SK-N-SH treated with all-trans-retinoic acid at 6 μM for 48 hours (cell line): ENCODE data around the gene AUTS2.

ENCODE experiments used
- ATAC-seq: fragments of 200-7000 bp; cut with Tn5 transposase; 3 replicates; pipeline ENCODE4 v1.9.1; 2020; ENCODE audit warnings: mild to moderate bottlenecking, moderate library complexity
- ARNTL ChIP-seq: fragments of 450-650 bp; formaldehyde crosslinking; IDR thresholded peaks from 2 replicates; pipeline ENCODE4 v1.5.0; 2020; ENCODE audit warnings: low read depth, mild to moderate bottlenecking, moderate library complexity, borderline replicate concordance
- BACH2 ChIP-seq: fragments of 250-450 bp; sonication (Bioruptor Pico); IDR thresholded peaks from 2 replicates; pipeline ENCODE4 v1.9.0; 2021; ENCODE audit warnings: mild to moderate bottlenecking, borderline replicate concordance
- CSDC2 ChIP-seq: fragments of 250-450 bp; sonication (Bioruptor Pico); IDR thresholded peaks from 2 replicates; pipeline ENCODE4 v1.5.0; 2020; ENCODE audit warnings: mild to moderate bottlenecking, moderate library complexity
- ESRRG ChIP-seq: fragments of 250-450 bp; sonication (Bioruptor Pico); IDR thresholded peaks from 2 replicates; pipeline ENCODE4 v1.6.1; 2021; ENCODE audit warnings: mild to moderate bottlenecking
- OSR1 ChIP-seq: fragments of 250-450 bp; sonication (Bioruptor Pico); IDR thresholded peaks from 2 replicates; pipeline ENCODE4 v1.8.0; 2022; ENCODE audit warnings: moderate library complexity, mild to moderate bottlenecking, inconsistent platforms
- POU6F1 ChIP-seq: fragments of 250-450 bp; sonication (Bioruptor Pico); IDR thresholded peaks from 2 replicates; pipeline ENCODE4 v1.8.0; 2021; ENCODE audit warnings: low read depth, mild to moderate bottlenecking, moderate library complexity, borderline replicate concordance
- PPARA ChIP-seq: fragments of 250-450 bp; sonication (Bioruptor Pico); IDR thresholded peaks from 2 replicates; pipeline ENCODE4 v1.5.0; 2020; ENCODE audit warnings: mild to moderate bottlenecking, borderline replicate concordance
- SNAI2 ChIP-seq: fragments of 250-450 bp; sonication (Bioruptor Pico); IDR thresholded peaks from 2 replicates; pipeline ENCODE4 v1.5.0; 2020; ENCODE audit warnings: mild to moderate bottlenecking, moderate library complexity
- TCF4 ChIP-seq: fragments of 250-450 bp; sonication (Bioruptor Pico); IDR thresholded peaks from 2 replicates; pipeline ENCODE4 v1.8.0; 2021; ENCODE audit warnings: mild to moderate bottlenecking, moderate library complexity, borderline replicate concordance
- TOX ChIP-seq: fragments of 250-450 bp; sonication (Bioruptor Pico); IDR thresholded peaks from 2 replicates; pipeline ENCODE4 v1.8.0; 2021; ENCODE audit warnings: mild to moderate bottlenecking, moderate library complexity, borderline replicate concordance
- ZC3H10 ChIP-seq: fragments of 250-450 bp; sonication (Bioruptor Pico); IDR thresholded peaks from 2 replicates; pipeline ENCODE4 v1.5.1; 2021; ENCODE audit warnings: mild to moderate bottlenecking, moderate library complexity
- ZFP30 ChIP-seq: fragments of 450-650 bp; formaldehyde crosslinking; IDR thresholded peaks from 2 replicates; pipeline ENCODE4 v1.5.0; 2022; ENCODE audit warnings: mild to moderate bottlenecking, moderate library complexity
- ZNF70 ChIP-seq: fragments of 450-650 bp; formaldehyde crosslinking; IDR thresholded peaks from 2 replicates; pipeline ENCODE4 v1.5.0; 2020; ENCODE audit warnings: mild to moderate bottlenecking, moderate library complexity
- TF ChIP-seq, protein P1 (sequence below): fragments of 250-450 bp; sonication (Bioruptor Pico); IDR thresholded peaks from 2 replicates; pipeline ENCODE4 v1.5.0; 2020; ENCODE audit warnings: mild to moderate bottlenecking, moderate library complexity
- TF ChIP-seq, protein P2 (sequence below): fragments of 250-450 bp; sonication (Bioruptor Pico); IDR thresholded peaks from 2 replicates; pipeline ENCODE4 v1.5.1; 2021; ENCODE audit warnings: mild to moderate bottlenecking, moderate library complexity
- TF ChIP-seq, protein P3 (sequence below): fragments of 250-450 bp; sonication (Bioruptor Pico); IDR thresholded peaks from 2 replicates; pipeline ENCODE4 v1.5.1; 2020; ENCODE audit warnings: low read depth, mild to moderate bottlenecking, moderate library complexity

AUTS2 gene

GRCh38 chr7:70498232-70498992 lies 900.1 kb downstream of the AUTS2 start (continued):
- TF ChIP-seq, protein P1, sequence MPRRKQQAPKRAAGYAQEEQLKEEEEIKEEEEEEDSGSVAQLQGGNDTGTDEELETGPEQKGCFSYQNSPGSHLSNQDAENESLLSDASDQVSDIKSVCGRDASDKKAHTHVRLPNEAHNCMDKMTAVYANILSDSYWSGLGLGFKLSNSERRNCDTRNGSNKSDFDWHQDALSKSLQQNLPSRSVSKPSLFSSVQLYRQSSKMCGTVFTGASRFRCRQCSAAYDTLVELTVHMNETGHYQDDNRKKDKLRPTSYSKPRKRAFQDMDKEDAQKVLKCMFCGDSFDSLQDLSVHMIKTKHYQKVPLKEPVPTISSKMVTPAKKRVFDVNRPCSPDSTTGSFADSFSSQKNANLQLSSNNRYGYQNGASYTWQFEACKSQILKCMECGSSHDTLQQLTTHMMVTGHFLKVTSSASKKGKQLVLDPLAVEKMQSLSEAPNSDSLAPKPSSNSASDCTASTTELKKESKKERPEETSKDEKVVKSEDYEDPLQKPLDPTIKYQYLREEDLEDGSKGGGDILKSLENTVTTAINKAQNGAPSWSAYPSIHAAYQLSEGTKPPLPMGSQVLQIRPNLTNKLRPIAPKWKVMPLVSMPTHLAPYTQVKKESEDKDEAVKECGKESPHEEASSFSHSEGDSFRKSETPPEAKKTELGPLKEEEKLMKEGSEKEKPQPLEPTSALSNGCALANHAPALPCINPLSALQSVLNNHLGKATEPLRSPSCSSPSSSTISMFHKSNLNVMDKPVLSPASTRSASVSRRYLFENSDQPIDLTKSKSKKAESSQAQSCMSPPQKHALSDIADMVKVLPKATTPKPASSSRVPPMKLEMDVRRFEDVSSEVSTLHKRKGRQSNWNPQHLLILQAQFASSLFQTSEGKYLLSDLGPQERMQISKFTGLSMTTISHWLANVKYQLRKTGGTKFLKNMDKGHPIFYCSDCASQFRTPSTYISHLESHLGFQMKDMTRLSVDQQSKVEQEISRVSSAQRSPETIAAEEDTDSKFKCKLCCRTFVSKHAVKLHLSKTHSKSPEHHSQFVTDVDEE (CRISPR knock-in tag) = no peak
- TF ChIP-seq ZC3H10 (no peak), ESRRG (CRISPR knock-in tag) (no peak), SNAI2 (no peak), ZNF70 (CRISPR knock-in tag) (no peak)

DNA sequence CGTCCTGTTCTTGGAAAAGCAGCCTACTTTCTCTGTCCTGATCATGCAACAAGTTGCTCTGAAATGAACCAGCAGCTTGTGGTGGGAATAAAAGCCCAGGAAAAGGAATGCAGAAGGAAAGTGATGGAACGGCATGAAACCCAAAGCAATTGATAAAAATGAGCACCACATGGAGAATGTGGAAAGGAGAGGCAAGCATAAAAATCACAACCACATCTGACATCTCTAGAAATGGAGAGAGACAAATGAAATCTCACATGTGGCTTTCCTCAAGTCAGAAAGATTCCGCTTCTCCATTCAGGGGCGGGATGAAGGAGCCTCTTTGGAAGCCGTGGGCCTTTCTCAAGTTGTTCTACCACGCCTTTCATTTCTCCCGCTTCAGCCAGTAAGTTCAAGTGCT lies 902.0 kb downstream of the AUTS2 start:
- TF ChIP-seq ZNF70 (CRISPR knock-in tag) (no peak), TCF4 (no peak), BACH2 (no peak), ZFP30 (CRISPR knock-in tag) (no peak), POU6F1 (CRISPR knock-in tag) (no peak), TOX (CRISPR knock-in tag) (no peak)
- TF ChIP-seq, protein P2, sequence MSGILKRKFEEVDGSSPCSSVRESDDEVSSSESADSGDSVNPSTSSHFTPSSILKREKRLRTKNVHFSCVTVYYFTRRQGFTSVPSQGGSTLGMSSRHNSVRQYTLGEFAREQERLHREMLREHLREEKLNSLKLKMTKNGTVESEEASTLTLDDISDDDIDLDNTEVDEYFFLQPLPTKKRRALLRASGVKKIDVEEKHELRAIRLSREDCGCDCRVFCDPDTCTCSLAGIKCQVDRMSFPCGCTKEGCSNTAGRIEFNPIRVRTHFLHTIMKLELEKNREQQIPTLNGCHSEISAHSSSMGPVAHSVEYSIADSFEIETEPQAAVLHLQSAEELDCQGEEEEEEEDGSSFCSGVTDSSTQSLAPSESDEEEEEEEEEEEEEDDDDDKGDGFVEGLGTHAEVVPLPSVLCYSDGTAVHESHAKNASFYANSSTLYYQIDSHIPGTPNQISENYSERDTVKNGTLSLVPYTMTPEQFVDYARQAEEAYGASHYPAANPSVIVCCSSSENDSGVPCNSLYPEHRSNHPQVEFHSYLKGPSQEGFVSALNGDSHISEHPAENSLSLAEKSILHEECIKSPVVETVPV (CRISPR knock-in tag) = no peak
- TF ChIP-seq, protein P3, sequence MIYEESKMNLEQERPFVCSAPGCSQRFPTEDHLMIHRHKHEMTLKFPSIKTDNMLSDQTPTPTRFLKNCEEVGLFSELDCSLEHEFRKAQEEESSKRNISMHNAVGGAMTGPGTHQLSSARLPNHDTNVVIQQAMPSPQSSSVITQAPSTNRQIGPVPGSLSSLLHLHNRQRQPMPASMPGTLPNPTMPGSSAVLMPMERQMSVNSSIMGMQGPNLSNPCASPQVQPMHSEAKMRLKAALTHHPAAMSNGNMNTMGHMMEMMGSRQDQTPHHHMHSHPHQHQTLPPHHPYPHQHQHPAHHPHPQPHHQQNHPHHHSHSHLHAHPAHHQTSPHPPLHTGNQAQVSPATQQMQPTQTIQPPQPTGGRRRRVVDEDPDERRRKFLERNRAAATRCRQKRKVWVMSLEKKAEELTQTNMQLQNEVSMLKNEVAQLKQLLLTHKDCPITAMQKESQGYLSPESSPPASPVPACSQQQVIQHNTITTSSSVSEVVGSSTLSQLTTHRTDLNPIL (CRISPR knock-in tag) = no peak
- ATAC-seq = no peak

DNA sequence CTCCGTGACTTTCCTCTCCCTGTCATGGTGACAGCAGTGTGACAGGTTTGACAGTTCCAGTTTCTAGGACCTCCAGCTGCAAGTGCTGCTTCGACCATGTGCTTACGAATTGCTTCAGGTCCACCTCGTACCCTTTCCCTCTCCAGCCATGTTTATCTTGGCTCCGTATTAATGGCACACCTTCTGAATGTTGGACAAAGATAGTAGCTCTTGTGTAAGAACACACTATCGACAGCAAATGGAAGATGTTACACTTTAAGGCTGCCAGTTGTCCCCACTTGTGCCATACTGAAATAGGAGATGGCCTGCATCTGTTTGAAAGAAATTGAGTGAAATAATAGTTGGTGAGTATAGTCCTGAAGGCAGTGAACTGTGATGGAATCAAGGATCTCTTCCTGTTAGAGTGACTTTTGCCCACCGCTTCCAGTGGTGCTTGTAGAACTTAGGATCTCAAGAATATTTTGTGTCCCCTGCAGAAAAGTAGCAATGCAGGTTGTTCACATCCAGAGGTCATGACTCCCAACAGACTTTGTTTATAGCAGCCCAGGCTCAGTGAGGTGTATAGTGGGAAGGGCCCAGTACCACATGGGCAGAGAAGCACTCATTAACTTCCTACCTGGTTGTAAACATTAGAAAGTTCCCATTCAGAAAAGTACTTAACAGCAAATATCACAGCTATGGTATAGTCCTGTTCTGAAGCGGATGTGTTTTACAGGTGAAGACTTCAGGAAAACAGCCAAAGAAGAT lies 904.0 kb downstream of the AUTS2 start:
- no peak for ATAC-seq
- TF ChIP-seq ZNF70 (CRISPR knock-in tag) (no peak), ZFP30 (CRISPR knock-in tag) (no peak)

- TF ChIP-seq OSR1 (CRISPR knock-in tag) (no peak), CSDC2 (CRISPR knock-in tag) (no peak), ARNTL (CRISPR knock-in tag) (no peak), ZFP30 (CRISPR knock-in tag) (no peak), SNAI2 (no peak), PPARA (no peak)
- TF ChIP-seq, protein P1 (CRISPR knock-in tag) = no peak
- ATAC-seq = no peak
Measured at GRCh38 chr7:70504254-70504653, 906.0 kb downstream of the AUTS2 start.
